Lower lobe of right lung (tissue), 2 donors: Measurements from ENCODE around the gene TAF6L. TPM values are rescaled to one million over a fixed set of nuclear protein-coding genes. Genes with fewer than 3 reads are reported as not detected.

Source experiments
- ATAC-seq, 2 donors: fragments of 200-7000 bp; cut with Tn5 transposase; one replicate each; pipeline ENCODE4 v1.9.1; 2020 to 2022; ENCODE audit warnings: mild to moderate bottlenecking in 2 of 2, moderate library complexity in 2 of 2
- DNase-seq: peaks from one replicate; pipeline ENCODE4 v3.0.0-alpha.2; 2020
- H3K27ac ChIP-seq: fragments of 200-600 bp; one replicate; pipeline ENCODE4 v1.8.0; 2022
- H3K27me3 ChIP-seq: fragments of 200-600 bp; one replicate; pipeline ENCODE4 v1.8.0; 2022; ENCODE audit warnings: low read depth
- H3K36me3 ChIP-seq: fragments of 200-600 bp; one replicate; pipeline ENCODE4 v1.8.0; 2022; ENCODE audit warnings: mild to moderate bottlenecking
- H3K4me1 ChIP-seq: fragments of 200-600 bp; one replicate; pipeline ENCODE4 v1.8.0; 2022
- H3K4me3 ChIP-seq: fragments of 200-600 bp; one replicate; pipeline ENCODE4 v1.8.0; 2022; ENCODE audit warnings: mild to moderate bottlenecking
- H3K9me3 ChIP-seq: fragments of 200-600 bp; one replicate; pipeline ENCODE4 v1.8.0; 2022
- CTCF ChIP-seq: fragments of 200-600 bp; IDR thresholded peaks from one replicate; pipeline ENCODE4 v1.8.0; 2022; ENCODE audit warnings: antibody characterized with exemption, mild to moderate bottlenecking
- intact Hi-C: fragments of 100-400 bp; cut with DNase I; formaldehyde crosslinking; loops from one replicate; pipeline ENCODE4 v1.11.0; 2022
- long read RNA-seq: library from polyadenylated mRNA; unstranded; transcript quantifications from one replicate; pipeline ENCODE4 v2.0.0, GENCODE V29; 2021
- total RNA-seq: library from RNA; stranded (reverse); fragmentation: NEBNext Ultra II Directional; extraction: Animal tissue kit (Norgen Biotek cat#: 25700); gene quantifications from one replicate; pipeline ENCODE4 v1.2.1, GENCODE V29; 2021
- donor health status: DM: no; HTN: yes; CAD: no; lungs with severe emphysema.

The TAF6L gene
- 23.6 TPM for total RNA-seq
- long read RNA-seq, transcript TAF6L-201 (11 exons, 2,116 nt) = major isoform, 32 of 70 reads
- long read RNA-seq, partial matches to known transcripts = 4 of 70 reads
- long read RNA-seq, other reads (novel, unspliced or antisense) = 34 of 70 reads

- ATAC-seq (peak; percentile 98 to 99), DNase-seq (peak; percentile 99)
- intact Hi-C loops = no loop called here
- no peak for TF ChIP-seq CTCF
- Histone ChIP-seq H3K4me1 (peaks cover 18% of the 10 kb centered on the region), H3K27me3 (no peaks in the 10 kb centered on the region), H3K36me3 (peaks cover 30% of the 10 kb centered on the region), H3K9me3 (no peaks in the 10 kb centered on the region), H3K27ac (peak within 1 kb of the TSS; percentile 93), H3K4me3 (peak within 1 kb of the TSS; percentile 80)
These were observed at the start of gene TAF6L for GRCh38 chr11:62771144-62772021. Gene TAF6L (plus strand): TSS chr11:62771396. CDS start chr11:62775784, 4,388 bp downstream.

- Histone ChIP-seq H3K4me1 (peaks cover 30% of the 10 kb centered on the region), H3K4me3 (no peak overlapping the region), H3K9me3 (no peaks in the 10 kb centered on the region), H3K27me3 (no peaks in the 10 kb centered on the region), H3K27ac (no peak overlapping the region), H3K36me3 (peaks cover 74% of the 10 kb centered on the region)
- no peak for TF ChIP-seq CTCF
- DNase-seq (no peak), ATAC-seq (no peak)
- intact Hi-C loops = no loop called here
These were observed 49.2 kb upstream of the TAF6L start for GRCh38 chr11:62721994-62722393.

- H3K9me3 ChIP-seq = no peaks in the 10 kb centered on the region
- no peak overlapping the region for H3K27ac ChIP-seq
- ATAC-seq = no peak
- intact Hi-C loops = no loop called here
- TF ChIP-seq CTCF = no peak
- H3K4me3 ChIP-seq = peak overlapping the region; percentile 96
- H3K27me3 ChIP-seq = no peaks in the 10 kb centered on the region
- peaks cover 52% of the 10 kb centered on the region for H3K36me3 ChIP-seq
- no peak for DNase-seq
- H3K4me1 ChIP-seq = peaks cover 30% of the 10 kb centered on the region
These were observed 47.0 kb upstream of the TAF6L start for GRCh38 chr11:62724171-62724570.

- no peak for DNase-seq
- intact Hi-C loops = no loop called here
- H3K36me3 ChIP-seq = peaks cover 37% of the 10 kb centered on the region
- H3K27ac ChIP-seq = peak overlapping the region; percentile 94
- ATAC-seq = no peak
- H3K4me1 ChIP-seq = peaks cover 42% of the 10 kb centered on the region
- no peak for TF ChIP-seq CTCF
- no peaks in the 10 kb centered on the region for H3K27me3 ChIP-seq
- peak overlapping the region; percentile 96 for H3K4me3 ChIP-seq
- H3K9me3 ChIP-seq = no peaks in the 10 kb centered on the region
These were observed 45.5 kb upstream of the TAF6L start for GRCh38 chr11:62725646-62726045.

GRCh38 chr11:62726156-62726914, 44.9 kb upstream of the TAF6L start:
- Histone ChIP-seq H3K36me3 (peaks cover 36% of the 10 kb centered on the region), H3K4me1 (peaks cover 48% of the 10 kb centered on the region), H3K9me3 (no peaks in the 10 kb centered on the region), H3K4me3 (peak overlapping the region; percentile 96), H3K27me3 (no peaks in the 10 kb centered on the region), H3K27ac (peak overlapping the region; percentile 94)
- intact Hi-C loops = no loop called here
- ATAC-seq = no peak
- TF ChIP-seq CTCF = no peak
- no peak for DNase-seq
